ENCODE measurements around the gene PRDX2. TPM values are rescaled to one million over a fixed set of nuclear protein-coding genes. Genes with fewer than 3 reads are reported as not detected.
"Not testable (repeated sequence)": the region's sequence is repeated elsewhere in the genome, so short reads cannot be mapped to it uniquely, and the experiment has no call there.

Gene PRDX2
- total RNA-seq = 100 to 1,000 TPM; 211 to 436 (median 345) TPM

- Histone ChIP-seq H3K4me1 (peaks cover 20 to 45% (median 33%) of the 10 kb centered on the region in 3 donors), H3K9me3 (no peaks in the 10 kb centered on the region), H3K27ac (peak within 1 kb of the TSS; percentile 65 to 90 (median 86)), H3K4me3 (peak within 1 kb of the TSS; percentile 76 to 91 (median 82)), H3K27me3 (no peaks in the 10 kb centered on the region), H3K36me3 (peaks cover 0 to 38% (median 0%) of the 10 kb centered on the region in 3 donors)
- intact Hi-C loops (cut with DNase I) = loop anchor here (5.0 to 10.0 kb wide), 2 partner anchors 34 to 87 kb away; no protein-coding TSS in a partner anchor
- TF ChIP-seq POLR2A (IDR thresholded peaks at IDR 0.05) = peak in 2 of 4 donors; percentile 77 to 90
- TF ChIP-seq CTCF (IDR thresholded peaks at IDR 0.05) = peak in 2 of 6 experiments; percentile 12 to 22
- DNase-seq = no peak
- 0% methylated on average over 2 to 24 of the region's 78 CpGs for WGBS, 2 donors
Measured at GRCh38 chr19:12801466-12802266, at the start of gene PRDX2, which contains the start of gene THSD8. TSS of gene PRDX2 (minus strand) at chr19:12801800. CDS start at chr19:12801261, 539 bp downstream. TSS of gene THSD8 (plus strand) at chr19:12802069. CDS start at chr19:12802072, 3 bp downstream.

GRCh38 chr19:12847159-12848139, 45.8 kb upstream of the PRDX2 start:
- WGBS, 2 donors = 22 to 29% methylated on average over 4 to 9 of the region's 69 CpGs
- H3K36me3 ChIP-seq = no peaks in the 10 kb centered on the region
- no peak overlapping the region for H3K27ac ChIP-seq
- H3K4me1 ChIP-seq = peaks cover 0 to 11% (median 9%) of the 10 kb centered on the region in 3 donors
- TF ChIP-seq CTCF (IDR thresholded peaks at IDR 0.05) (peak; percentile 97 to 99 (median 99)), POLR2A (IDR thresholded peaks at IDR 0.05) (no peak)
- peak overlapping the region in 2 of 4 donors; percentile 19 to 50 for H3K4me3 ChIP-seq
- H3K9me3 ChIP-seq = no peaks in the 10 kb centered on the region
- DNase-seq = no peak
- intact Hi-C loops (cut with DNase I) = no loop called here
- peaks cover 0 to 47% (median 2%) of the 10 kb centered on the region in 4 donors for H3K27me3 ChIP-seq

GRCh38 chr19:12846613-12847012, 45.0 kb upstream of the PRDX2 start:
- Histone ChIP-seq H3K27me3 (peaks cover 0 to 56% (median 4%) of the 10 kb centered on the region in 4 donors), H3K4me1 (peaks cover 0 to 11% (median 9%) of the 10 kb centered on the region in 3 donors)
- H3K4me3 ChIP-seq; intact Hi-C loops (cut with DNase I); H3K27ac ChIP-seq; DNase-seq; H3K36me3 ChIP-seq; H3K9me3 ChIP-seq: not testable (repeated sequence)
- WGBS, 2 donors = 77 to 80% methylated on average over 6 to 7 of the region's 7 CpGs

- H3K4me3 ChIP-seq = no peak overlapping the region
- DNase-seq = no peak
- no peaks in the 10 kb centered on the region for H3K9me3 ChIP-seq
- 61 to 74% methylated on average over 3 of the region's 3 CpGs for WGBS, 2 donors
- H3K4me1 ChIP-seq = peaks cover 5 to 27% (median 15%) of the 10 kb centered on the region in 3 donors
- no peaks in the 10 kb centered on the region for H3K36me3 ChIP-seq
- intact Hi-C loops (cut with DNase I) = loop anchor here (5.0 kb wide), 1 partner anchor 72 kb away; no protein-coding TSS in a partner anchor
- peaks cover 0 to 80% (median 13%) of the 10 kb centered on the region in 4 donors for H3K27me3 ChIP-seq
- TF ChIP-seq CTCF (IDR thresholded peaks at IDR 0.05) (no peak), POLR2A (IDR thresholded peaks at IDR 0.05) (no peak)
- H3K27ac ChIP-seq = no peak overlapping the region
Measured at GRCh38 chr19:12843999-12844732, 42.6 kb upstream of the PRDX2 start.

- no peak overlapping the region for H3K4me3 ChIP-seq
- intact Hi-C loops (cut with DNase I) = loop anchor here (5.0 kb wide), 1 partner anchor 71 kb away; no protein-coding TSS in a partner anchor
- DNase-seq = no peak
- no peaks in the 10 kb centered on the region for H3K9me3 ChIP-seq
- H3K27me3 ChIP-seq = peaks cover 0 to 89% (median 17%) of the 10 kb centered on the region in 4 donors
- WGBS, 2 donors = 80 to 96% methylated on average over 1 to 5 of the region's 11 CpGs
- TF ChIP-seq POLR2A (IDR thresholded peaks at IDR 0.05) = no peak
- TF ChIP-seq CTCF (IDR thresholded peaks at IDR 0.05) = no peak
- peaks cover 12 to 35% (median 21%) of the 10 kb centered on the region in 3 donors for H3K4me1 ChIP-seq
- no peak overlapping the region for H3K27ac ChIP-seq
- H3K36me3 ChIP-seq = no peaks in the 10 kb centered on the region
Measured at GRCh38 chr19:12843328-12843727, 41.7 kb upstream of the PRDX2 start.

All from esophagus squamous epithelium (tissue), 5 donors.